ENCODE measurements around the gene LGSN.
"Not testable (repeated sequence)": the region's sequence is repeated elsewhere in the genome, so short reads cannot be mapped to it uniquely, and the experiment has no call there.

Gene LGSN

GRCh38 chr6:63346217-63346835 lies 26.5 kb upstream of the LGSN start:
- Histone ChIP-seq H3K36me3 (ENCODE audit: control insufficient read depth, insufficient read depth, low read length) (no peaks in the 10 kb centered on the region), H3K9me3 (ENCODE audit: control insufficient read depth, low read length) (no peaks in the 10 kb centered on the region), H3K4me3 (ENCODE audit: extremely low read depth, insufficient read depth, low read length, poor library complexity, severe bottlenecking) (no peak overlapping the region), H3K27ac (ENCODE audit: low read depth, low read length, severe bottlenecking) (no peak overlapping the region), H3K4me1 (ENCODE audit: control insufficient read depth, insufficient read depth, low read length, poor library complexity, severe bottlenecking) (peaks cover 14% of the 10 kb centered on the region)
- 79 to 83% methylated on average over 2 to 4 of the region's 7 CpGs for WGBS, 2 experiments (ENCODE audit: insufficient coverage in 2 of 2)

GRCh38 chr6:63340351-63340750 lies 20.6 kb upstream of the LGSN start:
- no peaks in the 10 kb centered on the region for H3K36me3 ChIP-seq (ENCODE audit: control insufficient read depth, insufficient read depth, low read length)
- H3K4me3 ChIP-seq (ENCODE audit: extremely low read depth, insufficient read depth, low read length, poor library complexity, severe bottlenecking) = no peak overlapping the region
- H3K4me1 ChIP-seq (ENCODE audit: control insufficient read depth, insufficient read depth, low read length, poor library complexity, severe bottlenecking) = no peaks in the 10 kb centered on the region
- no peaks in the 10 kb centered on the region for H3K9me3 ChIP-seq (ENCODE audit: control insufficient read depth, low read length)
- no peak overlapping the region for H3K27ac ChIP-seq (ENCODE audit: low read depth, low read length, severe bottlenecking)

GRCh38 chr6:63334652-63335051 lies 14.9 kb upstream of the LGSN start:
- not testable (repeated sequence) for H3K4me1 ChIP-seq (ENCODE audit: control insufficient read depth, insufficient read depth, low read length, poor library complexity, severe bottlenecking); H3K4me3 ChIP-seq (ENCODE audit: extremely low read depth, insufficient read depth, low read length, poor library complexity, severe bottlenecking); H3K36me3 ChIP-seq (ENCODE audit: control insufficient read depth, insufficient read depth, low read length); H3K27ac ChIP-seq (ENCODE audit: low read depth, low read length, severe bottlenecking); H3K9me3 ChIP-seq (ENCODE audit: control insufficient read depth, low read length)
- no CpG with 5 or more reads among the region's 2 CpGs for WGBS, 2 experiments (ENCODE audit: insufficient coverage in 2 of 2)

- H3K4me1 ChIP-seq (ENCODE audit: control insufficient read depth, insufficient read depth, low read length, poor library complexity, severe bottlenecking) = no peaks in the 10 kb centered on the region
- no peak overlapping the region for H3K27ac ChIP-seq (ENCODE audit: low read depth, low read length, severe bottlenecking)
- no peaks in the 10 kb centered on the region for H3K9me3 ChIP-seq (ENCODE audit: control insufficient read depth, low read length)
- H3K36me3 ChIP-seq (ENCODE audit: control insufficient read depth, insufficient read depth, low read length) = no peaks in the 10 kb centered on the region
- H3K4me3 ChIP-seq (ENCODE audit: extremely low read depth, insufficient read depth, low read length, poor library complexity, severe bottlenecking) = no peak overlapping the region
- WGBS, 2 experiments (ENCODE audit: insufficient coverage in 2 of 2) = 81 to 93% methylated on average over 2 of the region's 2 CpGs
These were observed 13.7 kb upstream of the LGSN start for GRCh38 chr6:63333440-63333839.

GRCh38 chr6:63326630-63327029 lies 6.8 kb upstream of the LGSN start:
- not testable (repeated sequence) for H3K4me3 ChIP-seq (ENCODE audit: extremely low read depth, insufficient read depth, low read length, poor library complexity, severe bottlenecking); H3K36me3 ChIP-seq (ENCODE audit: control insufficient read depth, insufficient read depth, low read length); H3K4me1 ChIP-seq (ENCODE audit: control insufficient read depth, insufficient read depth, low read length, poor library complexity, severe bottlenecking); H3K9me3 ChIP-seq (ENCODE audit: control insufficient read depth, low read length); H3K27ac ChIP-seq (ENCODE audit: low read depth, low read length, severe bottlenecking)
- 86 to 90% methylated on average over 4 to 9 of the region's 15 CpGs for WGBS, 2 experiments (ENCODE audit: insufficient coverage in 2 of 2)

GRCh38 chr6:63322981-63323380 lies 3.2 kb upstream of the LGSN start:
- no peak overlapping the region for H3K27ac ChIP-seq (ENCODE audit: low read depth, low read length, severe bottlenecking)
- H3K9me3 ChIP-seq (ENCODE audit: control insufficient read depth, low read length) = no peaks in the 10 kb centered on the region
- no peaks in the 10 kb centered on the region for H3K4me1 ChIP-seq (ENCODE audit: control insufficient read depth, insufficient read depth, low read length, poor library complexity, severe bottlenecking)
- H3K36me3 ChIP-seq (ENCODE audit: control insufficient read depth, insufficient read depth, low read length) = no peaks in the 10 kb centered on the region
- no peak overlapping the region for H3K4me3 ChIP-seq (ENCODE audit: extremely low read depth, insufficient read depth, low read length, poor library complexity, severe bottlenecking)
- no CpG with 5 or more reads among the region's 1 CpG for WGBS, 2 experiments (ENCODE audit: insufficient coverage in 2 of 2)

- H3K9me3 ChIP-seq (ENCODE audit: control insufficient read depth, low read length) = no peaks in the 10 kb centered on the region
- no CpG with 5 or more reads among the region's 1 CpG for WGBS, 2 experiments (ENCODE audit: insufficient coverage in 2 of 2)
- H3K27ac ChIP-seq (ENCODE audit: low read depth, low read length, severe bottlenecking) = no peak overlapping the region
- H3K4me1 ChIP-seq (ENCODE audit: control insufficient read depth, insufficient read depth, low read length, poor library complexity, severe bottlenecking) = no peaks in the 10 kb centered on the region
- no peak overlapping the region for H3K4me3 ChIP-seq (ENCODE audit: extremely low read depth, insufficient read depth, low read length, poor library complexity, severe bottlenecking)
- H3K36me3 ChIP-seq (ENCODE audit: control insufficient read depth, insufficient read depth, low read length) = no peaks in the 10 kb centered on the region
These were observed 2.0 kb upstream of the LGSN start for GRCh38 chr6:63321821-63322220.

GRCh38 chr6:63317641-63318040 lies 2.1 kb downstream of the LGSN start:
- Histone ChIP-seq H3K27ac (ENCODE audit: low read depth, low read length, severe bottlenecking) (no peak overlapping the region), H3K36me3 (ENCODE audit: control insufficient read depth, insufficient read depth, low read length) (no peaks in the 10 kb centered on the region), H3K4me1 (ENCODE audit: control insufficient read depth, insufficient read depth, low read length, poor library complexity, severe bottlenecking) (no peaks in the 10 kb centered on the region), H3K9me3 (ENCODE audit: control insufficient read depth, low read length) (no peaks in the 10 kb centered on the region), H3K4me3 (ENCODE audit: extremely low read depth, insufficient read depth, low read length, poor library complexity, severe bottlenecking) (no peak overlapping the region)
- no CpG with 5 or more reads among the region's 1 CpG for WGBS, 2 experiments (ENCODE audit: insufficient coverage in 2 of 2)

- WGBS, 2 experiments (ENCODE audit: insufficient coverage in 2 of 2) = 80% methylated on average over 1 of the region's 3 CpGs; no CpG with 5 or more reads in 1 of the 2 experiments
- Histone ChIP-seq H3K4me1 (ENCODE audit: control insufficient read depth, insufficient read depth, low read length, poor library complexity, severe bottlenecking) (no peaks in the 10 kb centered on the region), H3K27ac (ENCODE audit: low read depth, low read length, severe bottlenecking) (no peak overlapping the region), H3K9me3 (ENCODE audit: control insufficient read depth, low read length) (no peaks in the 10 kb centered on the region), H3K36me3 (ENCODE audit: control insufficient read depth, insufficient read depth, low read length) (no peaks in the 10 kb centered on the region), H3K4me3 (ENCODE audit: extremely low read depth, insufficient read depth, low read length, poor library complexity, severe bottlenecking) (no peak overlapping the region)
These were observed 3.7 kb downstream of the LGSN start for GRCh38 chr6:63316113-63316512.

GRCh38 chr6:63313111-63313510 lies 6.7 kb downstream of the LGSN start:
- Histone ChIP-seq H3K9me3 (ENCODE audit: control insufficient read depth, low read length) (no peaks in the 10 kb centered on the region), H3K36me3 (ENCODE audit: control insufficient read depth, insufficient read depth, low read length) (no peaks in the 10 kb centered on the region), H3K4me3 (ENCODE audit: extremely low read depth, insufficient read depth, low read length, poor library complexity, severe bottlenecking) (no peak overlapping the region), H3K27ac (ENCODE audit: low read depth, low read length, severe bottlenecking) (no peak overlapping the region), H3K4me1 (ENCODE audit: control insufficient read depth, insufficient read depth, low read length, poor library complexity, severe bottlenecking) (no peaks in the 10 kb centered on the region)
- WGBS, 2 experiments (ENCODE audit: insufficient coverage in 2 of 2) = no CpG with 5 or more reads among the region's 2 CpGs

GRCh38 chr6:63307581-63308246 lies 12.1 kb downstream of the LGSN start:
- Histone ChIP-seq H3K9me3 (ENCODE audit: control insufficient read depth, low read length) (no peaks in the 10 kb centered on the region), H3K36me3 (ENCODE audit: control insufficient read depth, insufficient read depth, low read length) (no peaks in the 10 kb centered on the region), H3K4me3 (ENCODE audit: extremely low read depth, insufficient read depth, low read length, poor library complexity, severe bottlenecking) (no peak overlapping the region), H3K27ac (ENCODE audit: low read depth, low read length, severe bottlenecking) (no peak overlapping the region), H3K4me1 (ENCODE audit: control insufficient read depth, insufficient read depth, low read length, poor library complexity, severe bottlenecking) (no peaks in the 10 kb centered on the region)
- 35% methylated on average over 2 of the region's 3 CpGs; no CpG with 5 or more reads in 1 of the 2 experiments for WGBS, 2 experiments (ENCODE audit: insufficient coverage in 2 of 2)
